H9 (cell line): ENCODE results near the gene ZMIZ1. TPM values are rescaled to one million over a fixed set of nuclear protein-coding genes. Genes with fewer than 3 reads are reported as not detected.

Experiments used
- DNase-seq: peaks from one replicate; pipeline ENCODE4 v3.0.0-alpha.2; 2017
- H2AFZ ChIP-seq: one replicate; pipeline ENCODE4 v1.6.1; 2013; ENCODE audit warnings: mild to moderate bottlenecking, low read length, control low read depth, moderate library complexity
- H2AK5ac ChIP-seq: 2 replicates; pipeline ENCODE4 v1.6.1; 2013; ENCODE audit warnings: low read length, control low read depth, mixed read lengths; ENCODE audit not compliant: insufficient read length
- H2BK120ac ChIP-seq: one replicate; pipeline ENCODE4 v1.6.1; 2013; ENCODE audit warnings: low read depth, mild to moderate bottlenecking, low read length, control low read depth, inconsistent platforms; ENCODE audit not compliant: poor library complexity, severe bottlenecking
- H2BK12ac ChIP-seq: 2 replicates; pipeline ENCODE4 v1.6.1; 2013; ENCODE audit warnings: low read length, control low read depth, mixed read lengths, low read depth; ENCODE audit not compliant: insufficient read length
- H2BK15ac ChIP-seq: 2 replicates; pipeline ENCODE4 v1.6.1; 2013; ENCODE audit warnings: low read depth, low read length, control low read depth
- H2BK20ac ChIP-seq: one replicate; pipeline ENCODE4 v1.6.1; 2013; ENCODE audit warnings: low read depth, mild to moderate bottlenecking, low read length, control low read depth, inconsistent platforms; ENCODE audit not compliant: poor library complexity, severe bottlenecking
- H2BK5ac ChIP-seq: 2 replicates; pipeline ENCODE4 v1.6.1; 2013; ENCODE audit warnings: low read length, control low read depth, mixed read lengths; ENCODE audit not compliant: insufficient read length
- H3K14ac ChIP-seq: 2 replicates; pipeline ENCODE4 v1.6.1; 2013; ENCODE audit warnings: low read length, control low read depth; ENCODE audit not compliant: insufficient read depth
- H3K18ac ChIP-seq: 2 replicates; pipeline ENCODE4 v1.6.1; 2013; ENCODE audit warnings: low read depth, mild to moderate bottlenecking, mixed read lengths, low read length, control low read depth; ENCODE audit not compliant: insufficient read length
- H3K23ac ChIP-seq: 2 replicates; pipeline ENCODE4 v1.6.1; 2013; ENCODE audit warnings: low read length, control low read depth, mixed read lengths, low read depth; ENCODE audit not compliant: insufficient read length
- H3K23me2 ChIP-seq: 2 replicates; pipeline ENCODE4 v1.6.1; 2013; ENCODE audit warnings: low read depth, mild to moderate bottlenecking, mixed read lengths, low read length, control low read depth; ENCODE audit not compliant: insufficient read length, poor library complexity, severe bottlenecking
- H3K27ac ChIP-seq: 2 replicates; pipeline ENCODE4 v1.5.1; 2013; ENCODE audit warnings: low read length, control low read depth, mixed read lengths, low read depth; ENCODE audit not compliant: insufficient read length
- H3K27me3 ChIP-seq: 2 replicates; pipeline ENCODE4 v1.6.1; 2013; ENCODE audit warnings: low read length, control low read depth, inconsistent platforms; ENCODE audit not compliant: insufficient read depth
- H3K4ac ChIP-seq: 2 replicates; pipeline ENCODE4 v1.6.1; 2013; ENCODE audit warnings: low read depth, mild to moderate bottlenecking, control low read depth, inconsistent platforms, low read length, moderate library complexity
- H3K4me1 ChIP-seq: 2 replicates; pipeline ENCODE4 v1.6.1; 2013; ENCODE audit warnings: low read length, control low read depth, inconsistent platforms; ENCODE audit not compliant: insufficient read depth
- H3K4me2 ChIP-seq: 2 replicates; pipeline ENCODE4 v1.6.1; 2013; ENCODE audit warnings: low read length, control low read depth, mixed read lengths; ENCODE audit not compliant: insufficient read length, insufficient read depth
- H3K56ac ChIP-seq: 2 replicates; pipeline ENCODE4 v1.6.1; 2013; ENCODE audit warnings: low read depth, mild to moderate bottlenecking, mixed read lengths, low read length, control low read depth; ENCODE audit not compliant: insufficient read length
- H3K79me1 ChIP-seq: 2 replicates; pipeline ENCODE4 v1.6.1; 2013; ENCODE audit warnings: low read depth, mild to moderate bottlenecking, moderate library complexity, low read length, control low read depth, inconsistent platforms; ENCODE audit not compliant: insufficient read depth, poor library complexity, severe bottlenecking
- H3K79me2 ChIP-seq: 2 replicates; pipeline ENCODE4 v1.6.1; 2013; ENCODE audit warnings: low read length, control low read depth, inconsistent platforms; ENCODE audit not compliant: insufficient read depth
- H3K9ac ChIP-seq: 2 replicates; pipeline ENCODE4 v1.6.1; 2013; ENCODE audit warnings: low read length, control low read depth, mixed read lengths; ENCODE audit not compliant: insufficient read length; ENCODE audit errors: extremely low read depth
- H3K9me3 ChIP-seq: one replicate; pipeline ENCODE4 v1.6.1; 2013; ENCODE audit warnings: low read depth, low read length, inconsistent platforms; ENCODE audit not compliant: control insufficient read depth
- H3T11ph ChIP-seq: one replicate; pipeline ENCODE4 v1.6.1; 2013; ENCODE audit warnings: mild to moderate bottlenecking, low read length, control low read depth, inconsistent platforms
- H4K20me1 ChIP-seq: one replicate; pipeline ENCODE4 v1.6.1; 2013; ENCODE audit not compliant: control insufficient read depth, insufficient read length, insufficient read depth
- H4K5ac ChIP-seq: 2 replicates; pipeline ENCODE4 v1.6.1; 2013; ENCODE audit warnings: low read depth, mild to moderate bottlenecking, mixed read lengths, low read length, control low read depth; ENCODE audit not compliant: insufficient read length
- H4K8ac ChIP-seq: replicated peaks from 2 replicates; pipeline ENCODE4 v1.6.1; 2013; ENCODE audit warnings: low read length, control low read depth, mixed read lengths, low read depth; ENCODE audit not compliant: insufficient read length
- H4K91ac ChIP-seq: 2 replicates; pipeline ENCODE4 v1.6.1; 2013; ENCODE audit warnings: low read depth, mild to moderate bottlenecking, moderate library complexity, mixed read lengths, low read length, control low read depth; ENCODE audit not compliant: insufficient read length
- H3K27ac Mint-ChIP-seq, 3 experiments: 2 replicates in 2 of 3; 3 replicates in 1 of 3; pipeline ENCODE4 v1.8.0; 2020 to 2021; ENCODE audit warnings: mixed read lengths in 3 of 3, mild to moderate bottlenecking in 1 of 3, moderate library complexity in 1 of 3
- H3K27me3 Mint-ChIP-seq: 2 replicates; pipeline ENCODE4 v1.8.0; 2021; ENCODE audit warnings: low read depth, mild to moderate bottlenecking, moderate library complexity, mixed read lengths
- H3K36me3 Mint-ChIP-seq, 3 experiments: 2 replicates in 2 of 3; 3 replicates in 1 of 3; pipeline ENCODE4 v1.8.0; 2020 to 2021; ENCODE audit warnings: low read depth in 3 of 3, mixed read lengths in 3 of 3; ENCODE audit not compliant: insufficient read depth in 1 of 3
- H3K4me1 Mint-ChIP-seq, 2 experiments: 2 replicates each; pipeline ENCODE4 v1.8.0; 2020; ENCODE audit warnings: mixed read lengths in 2 of 2
- H3K4me3 Mint-ChIP-seq, 2 experiments: 2 replicates in 1 of 2; 3 replicates in 1 of 2; pipeline ENCODE4 v1.8.0; 2020 to 2021; ENCODE audit warnings: mild to moderate bottlenecking in 2 of 2, mixed read lengths in 2 of 2, moderate library complexity in 1 of 2
- H3K9me3 Mint-ChIP-seq, 2 experiments: 2 replicates in 1 of 2; 3 replicates in 1 of 2; pipeline ENCODE4 v1.8.0; 2020; ENCODE audit warnings: mild to moderate bottlenecking in 2 of 2, mixed read lengths in 2 of 2, moderate library complexity in 1 of 2
- CTCF ChIP-seq: fragments of 200-600 bp; sonication (generic); conservative IDR thresholded peaks from 3 replicates; pipeline ENCODE4 v1.8.0; 2021; ENCODE audit warnings: antibody characterized with exemption, mild to moderate bottlenecking
- WGBS: extraction: QIAGEN DNeasy Blood & Tissue Kit; methylation state at CpG from one replicate; pipeline ENCODE4 v1.1.7; 2013; ENCODE audit warnings: missing lambda C conversion rate, low lambda C conversion rate, mixed read lengths; ENCODE audit not compliant: insufficient read length; ENCODE audit errors: extremely low coverage; 5-methylcytosine and 5-hydroxymethylcytosine counted together
- total RNA-seq: library from RNA; stranded (reverse); gene quantifications from 2 replicates; pipeline ENCODE4 v1.2.1, GENCODE V29; 2021

The ZMIZ1 gene
- total RNA-seq, 1 experiment from 2014 or later = 36.9 TPM

DNA sequence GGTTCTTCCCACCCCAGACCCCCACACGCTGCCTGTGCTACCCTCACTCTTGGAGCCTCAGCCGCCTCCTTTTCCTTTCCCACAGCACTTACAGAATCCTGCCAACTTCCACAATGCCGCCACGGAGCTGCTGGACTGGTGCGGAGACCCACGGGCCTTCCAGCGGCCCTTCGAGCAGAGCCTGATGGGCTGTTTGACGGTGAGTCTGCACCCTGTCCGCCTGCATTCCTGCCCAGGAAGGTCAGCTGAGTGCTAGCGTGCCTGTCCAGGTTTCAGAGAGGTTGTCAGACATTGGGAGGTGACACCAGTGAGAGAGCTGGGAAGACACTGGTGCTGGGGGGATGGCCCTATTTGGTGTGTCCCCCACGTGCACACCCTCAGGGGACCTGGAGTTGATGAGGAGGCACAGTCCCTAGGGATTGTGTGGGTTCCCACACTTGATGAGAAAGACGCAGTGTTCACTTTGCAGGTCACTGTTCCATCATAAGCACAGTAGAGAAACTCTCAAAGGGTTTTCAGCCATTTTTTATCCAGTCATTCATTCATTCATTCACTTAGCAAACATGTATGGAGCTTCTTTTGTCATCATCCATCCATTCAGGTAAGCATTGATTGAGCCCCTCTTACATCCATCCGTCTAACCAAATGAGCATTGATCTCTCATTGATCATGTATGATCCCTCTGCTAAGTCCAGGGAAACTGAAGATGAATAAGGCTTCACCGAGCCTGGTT lies 139.7 kb downstream of the ZMIZ1 start:
- Histone ChIP-seq H3K14ac (no peak overlapping the region), H3K79me1 (no peaks in the 10 kb centered on the region), H3K23me2 (no peaks in the 10 kb centered on the region), H3T11ph (no peak overlapping the region), H2AFZ (no peak overlapping the region), H2BK12ac (no peak overlapping the region), H3K9ac (no peak overlapping the region), H4K91ac (no peak overlapping the region), H3K27ac (no peak overlapping the region), H3K4me2 (no peak overlapping the region), H3K79me2 (no peaks in the 10 kb centered on the region), H3K23ac (no peak overlapping the region), H4K20me1 (no peaks in the 10 kb centered on the region), H3K4me1 (no peaks in the 10 kb centered on the region), H2BK15ac (no peak overlapping the region), H3K27me3 (no peaks in the 10 kb centered on the region), H3K9me3 (no peaks in the 10 kb centered on the region), H4K8ac (no peak overlapping the region), H2BK20ac (no peak overlapping the region), H2BK120ac (no peak overlapping the region), H2AK5ac (no peak overlapping the region), H3K18ac (no peak overlapping the region), H3K56ac (no peak overlapping the region), H4K5ac (no peak overlapping the region), H2BK5ac (no peak overlapping the region), H3K4ac (no peak overlapping the region)
- Mint-ChIP-seq H3K36me3 (peaks cover 8 to 37% (median 22%) of the 10 kb centered on the region in 3 experiments; a peak in 6 of 7 replicates), H3K27ac (peak overlapping the region in 1 of 3 experiments; percentile 29; a peak in 1 of 7 replicates), H3K27me3 (peaks cover 2% of the 10 kb centered on the region; the same call in 1 of the 2 replicates), H3K4me1 (peaks cover 0 to 2% of the 10 kb centered on the region in 2 experiments; a peak in 1 of 4 replicates), H3K9me3 (no peaks in the 10 kb centered on the region), H3K4me3 (no peak overlapping the region)
- no peak for TF ChIP-seq CTCF
- WGBS = no CpG with 5 or more reads among the region's 15 CpGs
- DNase-seq = no peak
